Measurements from ENCODE around the gene SLC38A8.

DNA sequence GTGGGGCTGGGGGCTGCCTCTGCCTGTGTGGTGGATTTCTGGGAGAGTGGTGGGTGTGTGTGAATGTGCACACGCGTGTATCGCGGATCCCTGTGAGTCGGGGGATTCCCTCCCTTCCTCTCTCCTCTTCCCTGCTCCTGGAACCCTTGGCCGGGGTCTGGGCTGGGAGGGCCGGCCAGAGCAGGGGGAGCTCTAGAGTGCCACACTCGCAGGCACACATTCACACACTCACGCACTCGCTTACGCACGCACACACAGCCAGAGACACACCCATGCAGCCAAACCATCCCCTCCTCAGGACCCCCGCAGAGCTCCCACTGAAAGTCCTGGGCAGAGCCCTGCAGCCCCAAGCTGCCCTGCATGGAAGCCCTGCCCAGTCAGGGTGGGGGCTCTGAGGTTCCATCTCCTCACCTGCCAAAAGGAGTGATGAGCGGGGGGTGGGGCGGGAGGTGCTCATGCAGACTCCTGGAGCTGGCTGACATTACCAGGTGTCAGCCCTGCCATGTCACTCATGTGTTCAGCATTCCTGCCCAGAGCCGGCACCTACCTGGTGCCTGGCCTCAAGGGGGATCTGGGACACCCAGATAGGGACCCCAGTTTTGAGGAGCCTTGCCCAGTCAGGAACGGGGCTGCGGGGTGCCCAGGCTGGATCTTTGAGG, 72.7 kb downstream of the SLC38A8 start:
- TF ChIP-seq, protein P1, sequence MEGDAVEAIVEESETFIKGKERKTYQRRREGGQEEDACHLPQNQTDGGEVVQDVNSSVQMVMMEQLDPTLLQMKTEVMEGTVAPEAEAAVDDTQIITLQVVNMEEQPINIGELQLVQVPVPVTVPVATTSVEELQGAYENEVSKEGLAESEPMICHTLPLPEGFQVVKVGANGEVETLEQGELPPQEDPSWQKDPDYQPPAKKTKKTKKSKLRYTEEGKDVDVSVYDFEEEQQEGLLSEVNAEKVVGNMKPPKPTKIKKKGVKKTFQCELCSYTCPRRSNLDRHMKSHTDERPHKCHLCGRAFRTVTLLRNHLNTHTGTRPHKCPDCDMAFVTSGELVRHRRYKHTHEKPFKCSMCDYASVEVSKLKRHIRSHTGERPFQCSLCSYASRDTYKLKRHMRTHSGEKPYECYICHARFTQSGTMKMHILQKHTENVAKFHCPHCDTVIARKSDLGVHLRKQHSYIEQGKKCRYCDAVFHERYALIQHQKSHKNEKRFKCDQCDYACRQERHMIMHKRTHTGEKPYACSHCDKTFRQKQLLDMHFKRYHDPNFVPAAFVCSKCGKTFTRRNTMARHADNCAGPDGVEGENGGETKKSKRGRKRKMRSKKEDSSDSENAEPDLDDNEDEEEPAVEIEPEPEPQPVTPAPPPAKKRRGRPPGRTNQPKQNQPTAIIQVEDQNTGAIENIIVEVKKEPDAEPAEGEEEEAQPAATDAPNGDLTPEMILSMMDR (conservative IDR thresholded peaks at IDR 0.05): no peak
- no peak for TF ChIP-seq ZFX (IDR thresholded peaks at IDR 0.05)
